ENCODE data around the gene CD34.

The CD34 gene

DNA sequence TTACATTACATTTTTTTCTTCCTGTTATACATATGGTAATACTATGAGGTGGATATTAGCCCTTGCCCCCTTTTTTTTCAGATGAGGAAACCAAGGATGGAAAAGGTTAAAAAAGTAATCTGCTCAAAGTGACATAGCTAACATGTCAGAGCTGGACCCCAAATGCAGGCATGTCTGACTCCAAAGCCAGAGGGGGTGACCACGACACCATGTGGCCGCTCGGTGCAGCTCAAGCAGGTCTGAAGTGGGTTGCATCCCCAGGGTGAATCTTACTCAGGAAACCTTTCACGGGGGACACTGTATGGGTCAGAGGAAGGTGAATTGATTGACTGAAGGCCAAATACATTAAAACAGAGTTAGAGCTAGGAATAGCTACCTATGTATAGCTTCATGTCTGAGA, 34.8 kb downstream of the CD34 start:
- H3K27ac ChIP-seq (ENCODE audit: low read depth, low read length), result no peak overlapping the region
- H3K4me1 ChIP-seq (ENCODE audit: control insufficient read depth, insufficient read depth, low read length), result no peaks in the 10 kb centered on the region
- H3K36me3 ChIP-seq (ENCODE audit: control insufficient read depth, insufficient read depth, low read length), result no peaks in the 10 kb centered on the region
- no peak overlapping the region for H3K4me3 ChIP-seq (ENCODE audit: low read length)
- no peak overlapping the region for H3K9ac ChIP-seq (ENCODE audit: low read length)
- no peaks in the 10 kb centered on the region for H3K27me3 ChIP-seq (ENCODE audit: control insufficient read depth, insufficient read depth, low read length)

DNA sequence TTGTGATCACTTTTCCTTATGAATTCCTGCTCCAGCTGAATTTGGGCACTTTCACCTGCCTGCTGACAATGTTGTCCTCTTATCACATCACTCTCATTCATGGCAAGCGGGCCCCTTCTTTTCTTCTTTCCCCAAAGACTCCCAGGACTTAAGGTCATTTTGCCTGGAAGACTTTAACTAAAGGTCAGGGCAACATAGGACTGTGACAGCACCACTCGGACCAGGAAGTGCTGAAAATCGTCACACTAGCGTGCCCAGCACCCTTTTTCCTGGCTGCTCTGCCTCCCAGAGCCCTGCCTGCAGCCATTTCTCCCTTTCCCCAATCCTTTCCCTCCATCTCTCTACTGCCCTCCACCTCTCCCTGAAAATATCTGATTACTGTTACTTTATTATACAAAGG, 35.4 kb downstream of the CD34 start:
- H3K4me1 ChIP-seq (ENCODE audit: control insufficient read depth, insufficient read depth, low read length), result no peaks in the 10 kb centered on the region

GRCh38 chr1:207873055-207873890, 37.7 kb downstream of the CD34 start:
- Histone ChIP-seq H3K27ac (ENCODE audit: low read depth, low read length) (no peak overlapping the region), H3K4me1 (ENCODE audit: control insufficient read depth, insufficient read depth, low read length) (no peaks in the 10 kb centered on the region), H3K36me3 (ENCODE audit: control insufficient read depth, insufficient read depth, low read length) (no peaks in the 10 kb centered on the region), H3K9ac (ENCODE audit: low read length) (no peak overlapping the region), H3K27me3 (ENCODE audit: control insufficient read depth, insufficient read depth, low read length) (no peaks in the 10 kb centered on the region), H3K4me3 (ENCODE audit: low read length) (no peak overlapping the region)

More for the DNA sequence above, 35.4 kb downstream of the CD34 start:
- H3K4me3 ChIP-seq (ENCODE audit: low read length), result no peak overlapping the region
- no peaks in the 10 kb centered on the region for H3K36me3 ChIP-seq (ENCODE audit: control insufficient read depth, insufficient read depth, low read length)
- H3K27ac ChIP-seq (ENCODE audit: low read depth, low read length), result no peak overlapping the region
- no peak overlapping the region for H3K9ac ChIP-seq (ENCODE audit: low read length)
- H3K27me3 ChIP-seq (ENCODE audit: control insufficient read depth, insufficient read depth, low read length), result no peaks in the 10 kb centered on the region

- Histone ChIP-seq H3K36me3 (ENCODE audit: control insufficient read depth, insufficient read depth, low read length) (no peaks in the 10 kb centered on the region), H3K27ac (ENCODE audit: low read depth, low read length) (no peak overlapping the region), H3K4me1 (ENCODE audit: control insufficient read depth, insufficient read depth, low read length) (peaks cover 2% of the 10 kb centered on the region), H3K4me3 (ENCODE audit: low read length) (no peak overlapping the region), H3K9ac (ENCODE audit: low read length) (no peak overlapping the region), H3K27me3 (ENCODE audit: control insufficient read depth, insufficient read depth, low read length) (no peaks in the 10 kb centered on the region)
Observed at GRCh38 chr1:207872621-207873020, 38.3 kb downstream of the CD34 start.

DNA sequence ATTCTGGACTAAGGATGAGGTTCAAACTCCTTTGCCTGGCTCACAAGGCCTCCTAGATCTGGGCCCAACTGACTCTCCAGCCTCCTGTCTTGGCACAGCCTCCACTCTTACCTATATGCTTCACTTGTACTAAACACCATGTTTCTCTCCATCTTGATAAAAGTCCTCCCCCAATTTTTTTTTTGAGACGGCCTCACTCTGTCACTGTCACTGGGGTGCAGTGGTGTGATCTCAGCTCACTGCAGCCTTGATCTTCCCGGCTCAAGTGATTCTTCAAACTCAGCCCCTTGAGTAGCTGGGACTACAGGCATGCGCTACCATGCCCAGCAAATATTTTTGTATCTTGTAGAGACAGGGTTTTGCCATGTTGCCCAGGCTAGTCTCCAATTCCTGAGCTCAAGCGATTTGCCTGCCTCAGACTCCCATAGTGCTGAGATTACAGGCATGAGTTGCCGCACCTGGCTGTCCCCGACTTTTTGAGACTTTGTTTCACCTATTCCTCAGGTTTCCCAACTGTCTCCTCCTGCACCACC, 39.7 kb downstream of the CD34 start:
- Histone ChIP-seq H3K4me3 (ENCODE audit: low read length) (no peak overlapping the region), H3K27ac (ENCODE audit: low read depth, low read length) (no peak overlapping the region), H3K36me3 (ENCODE audit: control insufficient read depth, insufficient read depth, low read length) (no peaks in the 10 kb centered on the region), H3K27me3 (ENCODE audit: control insufficient read depth, insufficient read depth, low read length) (no peaks in the 10 kb centered on the region), H3K9ac (ENCODE audit: low read length) (no peak overlapping the region), H3K4me1 (ENCODE audit: control insufficient read depth, insufficient read depth, low read length) (peaks cover 16% of the 10 kb centered on the region)

GRCh38 chr1:207870306-207871031, 40.5 kb downstream of the CD34 start:
- Histone ChIP-seq H3K9ac (ENCODE audit: low read length) (no peak overlapping the region), H3K4me3 (ENCODE audit: low read length) (no peak overlapping the region), H3K27me3 (ENCODE audit: control insufficient read depth, insufficient read depth, low read length) (no peaks in the 10 kb centered on the region), H3K27ac (ENCODE audit: low read depth, low read length) (no peak overlapping the region), H3K36me3 (ENCODE audit: control insufficient read depth, insufficient read depth, low read length) (no peaks in the 10 kb centered on the region), H3K4me1 (ENCODE audit: control insufficient read depth, insufficient read depth, low read length) (peaks cover 16% of the 10 kb centered on the region)

DNA sequence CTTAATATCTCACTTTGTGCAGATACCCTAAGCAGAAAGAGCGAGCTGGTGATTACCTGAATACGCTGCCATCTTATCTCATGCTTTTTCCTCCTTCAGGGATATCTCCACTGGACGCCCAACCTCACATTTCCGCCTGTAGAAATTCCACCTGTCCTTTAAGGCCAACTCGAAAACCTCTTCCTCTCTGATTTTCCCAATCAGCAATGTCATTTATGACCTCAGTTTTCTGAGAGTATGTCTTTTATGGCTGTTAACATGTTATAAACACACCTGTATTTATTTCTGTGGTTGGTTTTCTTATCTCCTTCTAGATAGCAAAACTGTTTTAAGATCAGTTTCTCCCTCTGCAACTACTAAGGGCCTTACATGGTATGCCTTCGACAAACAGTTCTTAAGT, 41.1 kb downstream of the CD34 start:
- Histone ChIP-seq H3K9ac (ENCODE audit: low read length) (no peak overlapping the region), H3K4me1 (ENCODE audit: control insufficient read depth, insufficient read depth, low read length) (peaks cover 22% of the 10 kb centered on the region), H3K4me3 (ENCODE audit: low read length) (no peak overlapping the region), H3K36me3 (ENCODE audit: control insufficient read depth, insufficient read depth, low read length) (no peaks in the 10 kb centered on the region), H3K27me3 (ENCODE audit: control insufficient read depth, insufficient read depth, low read length) (no peaks in the 10 kb centered on the region), H3K27ac (ENCODE audit: low read depth, low read length) (peak overlapping the region; percentile 81)

- Histone ChIP-seq H3K36me3 (ENCODE audit: control insufficient read depth, insufficient read depth, low read length) (no peaks in the 10 kb centered on the region), H3K4me1 (ENCODE audit: control insufficient read depth, insufficient read depth, low read length) (peaks cover 22% of the 10 kb centered on the region), H3K9ac (ENCODE audit: low read length) (peak overlapping the region; percentile 80), H3K27ac (ENCODE audit: low read depth, low read length) (peak overlapping the region; percentile 93), H3K27me3 (ENCODE audit: control insufficient read depth, insufficient read depth, low read length) (no peaks in the 10 kb centered on the region), H3K4me3 (ENCODE audit: low read length) (peak overlapping the region; percentile 91)
Observed at GRCh38 chr1:207868774-207869721, 41.9 kb downstream of the CD34 start.

DNA sequence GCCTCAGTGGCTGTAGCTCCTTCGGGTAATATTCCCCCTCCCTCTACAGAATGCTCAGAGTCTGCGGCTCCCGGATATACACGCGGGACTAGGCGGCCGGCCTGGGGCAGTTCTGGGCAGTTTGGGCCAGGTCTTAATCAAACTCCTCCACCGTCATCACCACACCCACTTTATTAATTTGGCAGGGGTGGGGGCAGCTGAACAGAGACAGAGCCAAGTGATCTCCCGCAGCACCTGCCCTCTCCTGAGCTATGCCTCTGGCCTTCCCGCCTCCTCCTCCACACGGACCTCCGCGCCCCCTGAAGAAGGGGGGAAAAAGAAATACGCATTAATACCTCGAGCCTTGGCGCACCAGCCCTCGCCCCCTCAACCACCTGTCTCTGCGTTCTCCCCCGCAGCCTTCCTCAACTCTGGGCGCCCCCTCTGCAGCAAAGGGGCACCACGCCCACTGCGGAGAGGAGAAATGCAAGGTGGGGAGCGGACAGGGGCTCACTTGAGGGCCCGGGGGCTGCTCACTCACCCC, 42.6 kb downstream of the CD34 start:
- H3K36me3 ChIP-seq (ENCODE audit: control insufficient read depth, insufficient read depth, low read length), result peaks cover 1% of the 10 kb centered on the region
- H3K4me3 ChIP-seq (ENCODE audit: low read length), result peak overlapping the region; percentile 91
- peak overlapping the region; percentile 80 for H3K9ac ChIP-seq (ENCODE audit: low read length)
- H3K27me3 ChIP-seq (ENCODE audit: control insufficient read depth, insufficient read depth, low read length), result no peaks in the 10 kb centered on the region
- peak overlapping the region; percentile 93 for H3K27ac ChIP-seq (ENCODE audit: low read depth, low read length)
- peaks cover 22% of the 10 kb centered on the region for H3K4me1 ChIP-seq (ENCODE audit: control insufficient read depth, insufficient read depth, low read length)

- peak overlapping the region; percentile 42 for H3K9ac ChIP-seq (ENCODE audit: low read length)
- H3K36me3 ChIP-seq (ENCODE audit: control insufficient read depth, insufficient read depth, low read length), result peaks cover 6% of the 10 kb centered on the region
- H3K27me3 ChIP-seq (ENCODE audit: control insufficient read depth, insufficient read depth, low read length), result no peaks in the 10 kb centered on the region
- peaks cover 22% of the 10 kb centered on the region for H3K4me1 ChIP-seq (ENCODE audit: control insufficient read depth, insufficient read depth, low read length)
- peak overlapping the region; percentile 91 for H3K4me3 ChIP-seq (ENCODE audit: low read length)
- H3K27ac ChIP-seq (ENCODE audit: low read depth, low read length), result peak overlapping the region; percentile 93
Observed at GRCh38 chr1:207867136-207868109, 43.5 kb downstream of the CD34 start.

Data from rectal smooth muscle tissue (tissue), 1 donor.